Upper lobe of left lung (tissue), 4 donors: ENCODE data around the gene MACC1.

Experiments used
- CTCF ChIP-seq, 6 experiments: fragments of 450-650 bp in 4 of 6; fragments of 200-600 bp in 2 of 6; sonication (generic) in 2 of 6; IDR thresholded peaks; one replicate each; pipeline ENCODE4 v1.5.1; 2016 to 2019; ENCODE audit warnings: antibody characterized with exemption in 6 of 6
- POLR2A ChIP-seq, 4 donors: fragments of 450-650 bp; IDR thresholded peaks; one replicate each; pipeline ENCODE4 v1.5.1; 2016 to 2017; ENCODE audit warnings: antibody characterized with exemption in 4 of 4, mild to moderate bottlenecking in 2 of 4
- POLR2AphosphoS5 ChIP-seq, 2 donors: sonication (generic); formaldehyde crosslinking; IDR thresholded peaks; one replicate each; pipeline ENCODE4 v1.5.1; 2017; ENCODE audit warnings: antibody characterized with exemption in 2 of 2

- TF ChIP-seq CTCF (IDR thresholded peaks at IDR 0.05) (no peak), POLR2A (IDR thresholded peaks at IDR 0.05) (no peak), POLR2AphosphoS5 (IDR thresholded peaks at IDR 0.05) (no peak)
These were observed 29.1 kb upstream of the MACC1 start for GRCh38 chr7:20246236-20246635.
